Measurements from ENCODE around the gene NEDD9. TPM values are rescaled to one million over a fixed set of nuclear protein-coding genes. Genes with fewer than 3 reads are reported as not detected.

Gene NEDD9
- total RNA-seq, 1 donor from 2014 or later: 4.7 TPM

DNA sequence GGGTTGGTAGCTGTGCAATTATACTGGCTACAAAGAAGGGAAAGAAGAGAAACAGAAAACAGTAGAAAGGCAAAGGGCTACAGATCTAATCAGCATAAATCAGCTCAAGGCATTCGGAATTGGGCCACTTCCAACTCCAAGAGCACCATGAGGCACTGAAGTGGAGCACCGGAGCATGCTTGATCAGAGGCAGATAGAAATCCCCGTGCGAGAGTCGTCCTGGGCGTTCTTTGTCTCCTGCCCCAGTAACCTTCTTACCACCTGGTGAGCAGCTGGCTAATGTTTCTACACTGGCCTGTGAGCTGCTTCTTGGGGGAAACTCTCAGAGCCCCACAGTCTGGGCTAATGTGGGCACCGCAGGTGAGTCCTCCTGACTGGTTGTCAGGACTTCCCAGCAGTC, 16.7 kb downstream of the NEDD9 start:
- TF ChIP-seq, protein P1, sequence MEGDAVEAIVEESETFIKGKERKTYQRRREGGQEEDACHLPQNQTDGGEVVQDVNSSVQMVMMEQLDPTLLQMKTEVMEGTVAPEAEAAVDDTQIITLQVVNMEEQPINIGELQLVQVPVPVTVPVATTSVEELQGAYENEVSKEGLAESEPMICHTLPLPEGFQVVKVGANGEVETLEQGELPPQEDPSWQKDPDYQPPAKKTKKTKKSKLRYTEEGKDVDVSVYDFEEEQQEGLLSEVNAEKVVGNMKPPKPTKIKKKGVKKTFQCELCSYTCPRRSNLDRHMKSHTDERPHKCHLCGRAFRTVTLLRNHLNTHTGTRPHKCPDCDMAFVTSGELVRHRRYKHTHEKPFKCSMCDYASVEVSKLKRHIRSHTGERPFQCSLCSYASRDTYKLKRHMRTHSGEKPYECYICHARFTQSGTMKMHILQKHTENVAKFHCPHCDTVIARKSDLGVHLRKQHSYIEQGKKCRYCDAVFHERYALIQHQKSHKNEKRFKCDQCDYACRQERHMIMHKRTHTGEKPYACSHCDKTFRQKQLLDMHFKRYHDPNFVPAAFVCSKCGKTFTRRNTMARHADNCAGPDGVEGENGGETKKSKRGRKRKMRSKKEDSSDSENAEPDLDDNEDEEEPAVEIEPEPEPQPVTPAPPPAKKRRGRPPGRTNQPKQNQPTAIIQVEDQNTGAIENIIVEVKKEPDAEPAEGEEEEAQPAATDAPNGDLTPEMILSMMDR (IDR thresholded peaks at IDR 0.05; ENCODE audit: insufficient read depth, low read length, severe bottlenecking): no peak
- Histone ChIP-seq H3K4me3 (ENCODE audit: low read depth, low read length) (no peak overlapping the region), H3K36me3 (ENCODE audit: control insufficient read depth, insufficient read depth, low read length) (peaks cover 2% of the 10 kb centered on the region), H3K27me3 (ENCODE audit: control insufficient read depth, insufficient read depth, low read length) (no peaks in the 10 kb centered on the region)
- FAIRE-seq (no peak), DNase-seq (ENCODE audit: low read depth) (no peak)

DNA sequence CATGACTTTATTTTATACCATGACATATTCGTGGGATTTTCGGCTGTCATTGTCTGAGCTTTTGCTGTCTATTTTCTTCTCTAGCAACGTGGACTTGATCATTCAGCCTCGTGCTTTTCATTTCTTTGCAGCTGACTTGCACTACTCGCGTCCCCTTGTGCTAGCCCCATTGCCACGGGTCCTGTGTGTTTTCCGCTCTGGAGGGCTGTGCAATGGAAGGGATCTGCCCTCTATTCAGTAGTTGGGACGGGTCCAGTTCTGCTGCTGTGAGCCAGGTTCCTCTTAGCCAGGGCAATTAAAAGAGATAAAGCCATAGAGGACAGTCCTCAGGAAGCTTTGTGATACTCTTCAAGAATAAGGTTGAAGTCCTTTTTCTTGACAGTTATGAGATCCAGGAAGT, 17.6 kb downstream of the NEDD9 start:
- FAIRE-seq (no peak), DNase-seq (ENCODE audit: low read depth) (no peak)
- TF ChIP-seq, protein P1 (IDR thresholded peaks at IDR 0.05; ENCODE audit: insufficient read depth, low read length, severe bottlenecking): no peak
- no peaks in the 10 kb centered on the region for H3K27me3 ChIP-seq (ENCODE audit: control insufficient read depth, insufficient read depth, low read length)
- H3K36me3 ChIP-seq (ENCODE audit: control insufficient read depth, insufficient read depth, low read length): peaks cover 3% of the 10 kb centered on the region
- no peak overlapping the region for H3K4me3 ChIP-seq (ENCODE audit: low read depth, low read length)

DNA sequence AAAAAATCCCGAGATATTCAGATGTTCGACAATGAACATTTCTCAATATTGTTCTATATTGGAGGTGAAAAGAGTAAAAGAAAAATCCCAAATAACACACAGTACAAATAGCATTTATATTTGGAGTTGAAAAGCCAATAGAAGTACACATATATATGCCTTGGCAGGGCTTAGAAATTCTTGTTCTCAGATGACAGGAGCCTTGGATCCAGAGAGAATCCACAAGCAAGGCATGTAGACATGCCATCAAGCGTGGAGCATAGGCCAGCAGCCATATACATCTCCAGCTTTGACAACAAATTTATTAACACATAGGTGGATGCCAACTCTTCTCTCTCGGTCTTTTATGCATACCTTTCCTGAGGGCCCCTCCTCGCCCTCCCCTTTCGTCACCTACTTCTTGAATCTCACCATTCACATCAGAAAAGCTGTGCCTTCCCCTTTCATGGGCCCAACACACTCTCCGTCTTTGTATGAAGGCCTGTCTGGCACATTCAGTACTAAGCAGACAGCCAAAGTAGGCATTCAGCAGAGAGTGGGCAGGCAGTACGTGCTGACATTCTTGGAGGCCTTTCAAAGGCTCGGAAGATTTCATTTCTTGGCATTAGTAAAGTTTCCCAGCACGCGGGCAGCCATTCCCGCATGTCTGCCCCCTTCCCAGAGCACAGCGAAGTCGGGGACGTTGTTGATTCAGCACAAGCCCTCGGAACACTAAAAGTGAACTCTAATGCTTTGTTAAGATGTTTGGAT, 18.2 kb downstream of the NEDD9 start:
- FAIRE-seq (no peak), DNase-seq (ENCODE audit: low read depth) (no peak)
- TF ChIP-seq, protein P1 (IDR thresholded peaks at IDR 0.05; ENCODE audit: insufficient read depth, low read length, severe bottlenecking): no peak
- no peaks in the 10 kb centered on the region for H3K27me3 ChIP-seq (ENCODE audit: control insufficient read depth, insufficient read depth, low read length)
- H3K36me3 ChIP-seq (ENCODE audit: control insufficient read depth, insufficient read depth, low read length): peaks cover 1% of the 10 kb centered on the region
- H3K4me3 ChIP-seq (ENCODE audit: low read depth, low read length): no peak overlapping the region

DNA sequence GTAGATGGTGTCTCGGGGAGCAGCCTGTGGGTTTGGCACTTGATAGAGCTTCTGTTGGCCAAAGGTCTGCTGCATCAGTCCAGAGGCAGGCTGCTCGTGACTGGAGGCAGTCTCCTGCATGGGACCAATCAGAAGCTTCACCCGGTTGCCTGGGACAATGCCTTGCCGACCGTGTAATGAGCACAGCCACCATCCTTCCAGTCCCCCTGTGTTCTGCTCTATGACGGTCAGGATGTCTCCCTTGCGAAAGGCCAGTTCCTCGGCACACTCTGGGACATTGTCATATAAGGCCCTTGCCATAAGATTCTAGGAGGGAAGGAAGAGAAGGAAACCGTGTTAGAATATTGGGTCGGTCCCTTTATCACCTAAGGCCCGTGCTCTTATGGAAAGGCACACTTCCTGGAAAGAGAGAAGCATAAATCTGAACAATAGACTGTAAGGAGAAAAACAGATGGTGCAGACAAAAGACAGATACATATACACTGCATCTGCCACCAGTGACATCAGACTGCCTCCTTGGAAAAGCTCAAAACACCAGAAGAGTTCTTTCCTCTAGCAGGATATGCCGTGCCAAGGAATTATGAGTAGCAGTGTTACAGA, 18.9 kb downstream of the NEDD9 start:
- DNase-seq (ENCODE audit: low read depth): no peak
- H3K27me3 ChIP-seq (ENCODE audit: control insufficient read depth, insufficient read depth, low read length): no peaks in the 10 kb centered on the region
- TF ChIP-seq, protein P1 (IDR thresholded peaks at IDR 0.05; ENCODE audit: insufficient read depth, low read length, severe bottlenecking): no peak
- peaks cover 1% of the 10 kb centered on the region for H3K36me3 ChIP-seq (ENCODE audit: control insufficient read depth, insufficient read depth, low read length)
- H3K4me3 ChIP-seq (ENCODE audit: low read depth, low read length): no peak overlapping the region
- FAIRE-seq: no peak

DNA sequence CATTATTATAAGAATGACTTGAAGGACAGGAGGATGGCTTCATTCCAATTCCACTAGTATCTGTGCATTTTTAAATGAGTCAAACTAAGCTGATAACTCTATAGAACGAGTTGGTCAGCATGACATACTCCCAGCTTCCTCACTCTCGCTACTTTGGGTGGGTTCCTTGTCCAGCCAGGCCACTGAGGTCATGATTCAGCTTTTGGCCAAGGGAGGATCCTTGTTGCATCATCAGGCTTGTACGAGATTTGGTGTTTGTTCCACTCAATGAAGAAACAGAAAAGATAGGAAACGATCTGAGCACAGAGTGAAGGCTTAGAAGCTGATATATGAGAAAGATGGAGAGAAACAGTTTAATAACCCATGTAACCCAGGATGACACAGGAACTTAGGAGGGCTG, 19.8 kb downstream of the NEDD9 start:
- H3K27me3 ChIP-seq (ENCODE audit: control insufficient read depth, insufficient read depth, low read length): no peaks in the 10 kb centered on the region
- TF ChIP-seq, protein P1 (IDR thresholded peaks at IDR 0.05; ENCODE audit: insufficient read depth, low read length, severe bottlenecking): no peak
- H3K4me3 ChIP-seq (ENCODE audit: low read depth, low read length): no peak overlapping the region
- peaks cover 1% of the 10 kb centered on the region for H3K36me3 ChIP-seq (ENCODE audit: control insufficient read depth, insufficient read depth, low read length)
- peak; percentile 74 for DNase-seq (ENCODE audit: low read depth)
- FAIRE-seq: no peak
